ENCODE data around the gene LIMA1. TPM values are rescaled to one million over a fixed set of nuclear protein-coding genes. Genes with fewer than 3 reads are reported as not detected.
A peak's percentile ranks its signal among the peaks of the same experiment; 100 is the strongest.
"Not testable (repeated sequence)": the region's sequence is repeated elsewhere in the genome, so short reads cannot be mapped to it uniquely, and the experiment has no call there.

The LIMA1 gene
- total RNA-seq, 1 donor from 2014 or later, result 40.9 TPM

GRCh38 chr12:50291377-50291776, 8.1 kb upstream of the LIMA1 start:
- H3K4me3 Mint-ChIP-seq (ENCODE audit: low read depth), result no peak overlapping the region
- TF ChIP-seq, protein P1, sequence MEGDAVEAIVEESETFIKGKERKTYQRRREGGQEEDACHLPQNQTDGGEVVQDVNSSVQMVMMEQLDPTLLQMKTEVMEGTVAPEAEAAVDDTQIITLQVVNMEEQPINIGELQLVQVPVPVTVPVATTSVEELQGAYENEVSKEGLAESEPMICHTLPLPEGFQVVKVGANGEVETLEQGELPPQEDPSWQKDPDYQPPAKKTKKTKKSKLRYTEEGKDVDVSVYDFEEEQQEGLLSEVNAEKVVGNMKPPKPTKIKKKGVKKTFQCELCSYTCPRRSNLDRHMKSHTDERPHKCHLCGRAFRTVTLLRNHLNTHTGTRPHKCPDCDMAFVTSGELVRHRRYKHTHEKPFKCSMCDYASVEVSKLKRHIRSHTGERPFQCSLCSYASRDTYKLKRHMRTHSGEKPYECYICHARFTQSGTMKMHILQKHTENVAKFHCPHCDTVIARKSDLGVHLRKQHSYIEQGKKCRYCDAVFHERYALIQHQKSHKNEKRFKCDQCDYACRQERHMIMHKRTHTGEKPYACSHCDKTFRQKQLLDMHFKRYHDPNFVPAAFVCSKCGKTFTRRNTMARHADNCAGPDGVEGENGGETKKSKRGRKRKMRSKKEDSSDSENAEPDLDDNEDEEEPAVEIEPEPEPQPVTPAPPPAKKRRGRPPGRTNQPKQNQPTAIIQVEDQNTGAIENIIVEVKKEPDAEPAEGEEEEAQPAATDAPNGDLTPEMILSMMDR (IDR thresholded peaks at IDR 0.05; ENCODE audit: unreplicated experiment), result no peak
- no peaks in the 10 kb centered on the region for H3K27me3 Mint-ChIP-seq
- no peak for DNase-seq (ENCODE audit: low spot score, unreplicated experiment)
- peaks cover 14% of the 10 kb centered on the region for H3K36me3 Mint-ChIP-seq (ENCODE audit: insufficient read depth)
- peaks cover 19% of the 10 kb centered on the region for H3K9me3 Mint-ChIP-seq (ENCODE audit: low read depth)
- H3K4me1 Mint-ChIP-seq (ENCODE audit: low read depth), result no peaks in the 10 kb centered on the region
- H3K27ac Mint-ChIP-seq, result no peak overlapping the region

GRCh38 chr12:50290692-50291091, 7.4 kb upstream of the LIMA1 start:
- not testable (repeated sequence) for H3K27ac Mint-ChIP-seq; H3K27me3 Mint-ChIP-seq; DNase-seq (ENCODE audit: low spot score, unreplicated experiment); H3K4me3 Mint-ChIP-seq (ENCODE audit: low read depth); H3K4me1 Mint-ChIP-seq (ENCODE audit: low read depth)
- H3K9me3 Mint-ChIP-seq (ENCODE audit: low read depth), result peaks cover 19% of the 10 kb centered on the region
- H3K36me3 Mint-ChIP-seq (ENCODE audit: insufficient read depth), result peaks cover 16% of the 10 kb centered on the region

DNA sequence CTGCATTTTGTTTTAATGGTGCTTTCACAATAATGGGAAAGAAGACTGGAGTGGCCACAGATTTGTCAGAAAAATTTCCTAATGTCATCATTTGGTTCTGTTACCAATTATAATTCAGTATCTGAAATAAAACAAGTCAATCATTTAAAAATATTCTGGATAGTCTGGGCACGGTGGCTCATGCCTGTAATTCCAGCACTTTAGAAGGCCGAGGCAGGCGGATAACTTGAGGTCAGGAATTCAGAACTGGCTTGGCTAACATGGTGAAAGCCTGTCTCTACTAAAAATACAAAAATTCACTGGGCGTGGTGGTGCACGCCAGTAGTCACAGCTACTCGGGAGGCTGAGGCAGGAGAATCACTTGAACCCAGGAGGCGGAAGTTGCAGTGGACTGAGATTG, 4.0 kb upstream of the LIMA1 start:
- H3K27me3 Mint-ChIP-seq, result no peaks in the 10 kb centered on the region
- H3K9me3 Mint-ChIP-seq (ENCODE audit: low read depth), result peaks cover 15% of the 10 kb centered on the region
- TF ChIP-seq, protein P1 (IDR thresholded peaks at IDR 0.05; ENCODE audit: unreplicated experiment), result no peak

GRCh38 chr12:50285253-50285652, 1.9 kb upstream of the LIMA1 start:
- Mint-ChIP-seq H3K9me3 (ENCODE audit: low read depth) (no peaks in the 10 kb centered on the region), H3K4me3 (ENCODE audit: low read depth) (no peak overlapping the region), H3K4me1 (ENCODE audit: low read depth) (peaks cover 25% of the 10 kb centered on the region), H3K27ac (no peak overlapping the region), H3K36me3 (ENCODE audit: insufficient read depth) (peaks cover 2% of the 10 kb centered on the region), H3K27me3 (no peaks in the 10 kb centered on the region)
- no peak for DNase-seq (ENCODE audit: low spot score, unreplicated experiment)
- TF ChIP-seq, protein P1 (IDR thresholded peaks at IDR 0.05; ENCODE audit: unreplicated experiment), result no peak

More for the DNA sequence above, 4.0 kb upstream of the LIMA1 start:
- H3K4me1 Mint-ChIP-seq (ENCODE audit: low read depth), result peaks cover 14% of the 10 kb centered on the region
- peaks cover 15% of the 10 kb centered on the region for H3K36me3 Mint-ChIP-seq (ENCODE audit: insufficient read depth)
- H3K27ac Mint-ChIP-seq, result no peak overlapping the region
- no peak overlapping the region for H3K4me3 Mint-ChIP-seq (ENCODE audit: low read depth)
- DNase-seq (ENCODE audit: low spot score, unreplicated experiment), result no peak

GRCh38 chr12:50282721-50283228, 545 bp downstream of the LIMA1 start:
- H3K4me1 Mint-ChIP-seq (ENCODE audit: low read depth), result peaks cover 27% of the 10 kb centered on the region
- TF ChIP-seq, protein P1 (IDR thresholded peaks at IDR 0.05; ENCODE audit: unreplicated experiment), result no peak
- no peaks in the 10 kb centered on the region for H3K9me3 Mint-ChIP-seq (ENCODE audit: low read depth)
- DNase-seq (ENCODE audit: low spot score, unreplicated experiment), result no peak
- no peaks in the 10 kb centered on the region for H3K27me3 Mint-ChIP-seq
- H3K36me3 Mint-ChIP-seq (ENCODE audit: insufficient read depth), result peaks cover 5% of the 10 kb centered on the region
- H3K4me3 Mint-ChIP-seq (ENCODE audit: low read depth), result peak overlapping the region; percentile 90
- H3K27ac Mint-ChIP-seq, result peak overlapping the region; percentile 94

- Mint-ChIP-seq H3K27ac (no peak overlapping the region), H3K27me3 (no peaks in the 10 kb centered on the region)
- TF ChIP-seq, protein P1 (IDR thresholded peaks at IDR 0.05; ENCODE audit: unreplicated experiment), result no peak
These were observed 3.8 kb downstream of the LIMA1 start for GRCh38 chr12:50279501-50279900.

More at GRCh38 chr12:50279501-50279900, 3.8 kb downstream of the LIMA1 start:
- Mint-ChIP-seq H3K4me3 (ENCODE audit: low read depth) (no peak overlapping the region), H3K4me1 (ENCODE audit: low read depth) (peaks cover 40% of the 10 kb centered on the region), H3K36me3 (ENCODE audit: insufficient read depth) (peaks cover 3% of the 10 kb centered on the region), H3K9me3 (ENCODE audit: low read depth) (no peaks in the 10 kb centered on the region)
- DNase-seq (ENCODE audit: low spot score, unreplicated experiment), result no peak
